ENCODE data around the gene SLX4IP. TPM values are rescaled to one million over a fixed set of nuclear protein-coding genes. Genes with fewer than 3 reads are reported as not detected.
"Not testable (repeated sequence)": the region's sequence is repeated elsewhere in the genome, so short reads cannot be mapped to it uniquely, and the experiment has no call there.

The SLX4IP gene
- total and polyA plus RNA-seq, 10 donors: 2.8 to 9.0 (median 5.1) TPM

DNA sequence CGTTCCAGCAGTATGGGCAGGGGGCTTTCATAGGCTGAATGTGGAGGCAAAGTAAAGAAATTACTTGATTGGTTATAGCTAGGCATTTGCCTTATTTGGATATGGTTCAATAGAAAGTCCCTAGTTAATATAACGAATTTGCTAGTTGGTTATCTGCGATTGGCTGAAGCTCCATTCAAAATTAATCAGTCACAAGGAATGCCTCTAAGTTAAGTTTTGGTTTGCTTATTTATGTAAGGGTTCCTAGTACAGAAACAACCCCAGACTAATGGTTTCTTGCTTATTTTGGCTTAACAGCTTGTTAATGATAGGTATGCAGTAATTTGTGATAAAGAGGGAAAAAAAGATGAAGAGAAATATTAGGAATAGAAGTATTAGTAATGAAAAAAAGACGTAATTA, 151.2 kb downstream of the SLX4IP start:
- DNase-seq: no peak
- intact Hi-C loops (cut with DNase I; ENCODE audit: low total_unique reads): no loop called here
- Histone ChIP-seq H3K4me1 (peaks cover 0 to 2% (median 0%) of the 10 kb centered on the region in 6 donors), H3K9me3 (no peaks in the 10 kb centered on the region), H3K4me3 (no peak overlapping the region), H3K27me3 (replicated peaks in 1 of 7) (no peaks in the 10 kb centered on the region), H3K36me3 (no peaks in the 10 kb centered on the region), H3K27ac (no peak overlapping the region)
- TF ChIP-seq POLR2AphosphoS5 (IDR thresholded peaks at IDR 0.05): no peak
- 93 to 97% (median 97%) methylated on average over 4 of the region's 4 CpGs for WGBS, 5 donors

- H3K9me3 ChIP-seq; DNase-seq; H3K4me3 ChIP-seq; H3K27me3 ChIP-seq (replicated peaks in 1 of 7); intact Hi-C loops (cut with DNase I; ENCODE audit: low total_unique reads); H3K27ac ChIP-seq; H3K36me3 ChIP-seq; H3K4me1 ChIP-seq: not testable (repeated sequence)
- 92 to 99% (median 96%) methylated on average over 10 of the region's 10 CpGs for WGBS, 5 donors
Measured at GRCh38 chr20:10590446-10590845, 155.3 kb downstream of the SLX4IP start.

DNA sequence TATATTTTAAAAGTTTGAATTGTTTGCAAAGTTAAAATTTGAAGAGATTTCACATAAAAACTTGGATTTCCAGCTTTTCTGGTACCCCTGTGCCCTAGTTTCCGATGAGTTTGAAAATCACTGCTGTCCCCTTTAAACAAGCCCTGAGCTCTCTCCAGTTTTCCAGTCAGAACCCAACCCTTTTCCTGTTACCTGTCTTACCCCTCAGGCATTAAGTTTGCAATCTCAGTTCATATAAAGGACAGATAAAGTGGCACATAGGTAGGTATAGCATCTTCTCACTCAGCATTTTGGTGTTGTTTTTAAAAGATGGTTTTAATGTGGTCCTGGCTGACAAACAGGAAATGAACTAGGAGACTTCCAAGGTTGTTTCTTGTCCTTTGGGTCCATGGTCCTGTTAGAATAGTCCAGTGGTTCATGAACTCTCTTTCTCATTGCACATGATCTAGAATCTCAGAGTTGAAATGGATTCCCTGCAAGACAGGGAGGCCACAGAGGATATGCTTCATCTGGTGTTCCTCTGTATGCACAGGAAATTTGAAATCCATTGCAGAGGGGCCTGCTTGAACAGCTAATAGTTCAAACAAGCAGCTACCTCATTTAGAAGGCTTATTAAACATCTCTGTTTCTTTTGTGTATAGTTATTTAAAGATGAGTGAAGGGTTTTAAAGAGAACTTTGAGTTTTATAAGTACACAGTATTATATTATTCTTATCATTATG, 156.0 kb downstream of the SLX4IP start:
- Histone ChIP-seq H3K27me3 (replicated peaks in 1 of 7) (no peaks in the 10 kb centered on the region), H3K27ac (no peak overlapping the region), H3K9me3 (no peaks in the 10 kb centered on the region), H3K4me1 (peaks cover 0 to 3% (median 0%) of the 10 kb centered on the region in 6 donors), H3K36me3 (no peaks in the 10 kb centered on the region), H3K4me3 (no peak overlapping the region)
- WGBS, 5 donors: 87 to 100% (median 95%) methylated on average over 1 of the region's 1 CpG
- TF ChIP-seq POLR2AphosphoS5 (IDR thresholded peaks at IDR 0.05) (no peak), POLR2A (IDR thresholded peaks at IDR 0.05) (no peak)
- DNase-seq: no peak
- intact Hi-C loops (cut with DNase I; ENCODE audit: low total_unique reads): no loop called here

DNA sequence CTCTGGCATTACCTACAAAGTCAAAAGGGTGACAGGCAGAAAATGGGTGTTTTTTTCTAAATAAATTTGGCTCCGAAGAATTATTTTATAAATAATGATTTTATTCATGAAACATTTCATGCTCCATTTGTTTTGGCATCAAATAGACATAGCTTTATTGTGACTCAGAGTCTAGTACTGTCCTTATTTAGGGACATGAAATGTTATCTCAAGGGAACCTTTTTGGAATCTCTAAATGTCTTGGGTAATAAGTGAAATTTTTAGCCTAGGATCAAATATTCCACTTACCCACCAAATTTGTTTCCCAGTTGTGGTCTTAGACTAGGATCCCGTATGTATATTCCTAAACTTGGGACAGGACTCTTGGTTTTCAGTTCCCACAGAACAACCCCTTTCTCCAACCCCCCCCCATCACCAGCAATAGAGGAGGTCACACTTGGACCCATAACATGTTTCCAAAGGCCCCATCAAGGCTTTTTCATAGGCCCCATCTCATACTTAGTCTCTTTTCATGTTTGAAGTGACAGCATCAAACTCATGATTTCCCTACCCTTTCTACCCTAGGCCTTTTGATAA, 156.9 kb downstream of the SLX4IP start:
- DNase-seq: no peak
- Histone ChIP-seq H3K27ac (peak overlapping the region in 1 of 8 donors; percentile 10), H3K36me3 (peaks cover 0 to 2% (median 0%) of the 10 kb centered on the region in 6 donors), H3K4me3 (no peak overlapping the region), H3K9me3 (no peaks in the 10 kb centered on the region), H3K27me3 (replicated peaks in 1 of 7) (no peaks in the 10 kb centered on the region), H3K4me1 (peaks cover 0 to 3% (median 0%) of the 10 kb centered on the region in 6 donors)
- intact Hi-C loops (cut with DNase I; ENCODE audit: low total_unique reads): no loop called here
- no peak for TF ChIP-seq POLR2AphosphoS5 (IDR thresholded peaks at IDR 0.05)
- no peak for TF ChIP-seq POLR2A (IDR thresholded peaks at IDR 0.05)
- TF ChIP-seq, protein P1, sequence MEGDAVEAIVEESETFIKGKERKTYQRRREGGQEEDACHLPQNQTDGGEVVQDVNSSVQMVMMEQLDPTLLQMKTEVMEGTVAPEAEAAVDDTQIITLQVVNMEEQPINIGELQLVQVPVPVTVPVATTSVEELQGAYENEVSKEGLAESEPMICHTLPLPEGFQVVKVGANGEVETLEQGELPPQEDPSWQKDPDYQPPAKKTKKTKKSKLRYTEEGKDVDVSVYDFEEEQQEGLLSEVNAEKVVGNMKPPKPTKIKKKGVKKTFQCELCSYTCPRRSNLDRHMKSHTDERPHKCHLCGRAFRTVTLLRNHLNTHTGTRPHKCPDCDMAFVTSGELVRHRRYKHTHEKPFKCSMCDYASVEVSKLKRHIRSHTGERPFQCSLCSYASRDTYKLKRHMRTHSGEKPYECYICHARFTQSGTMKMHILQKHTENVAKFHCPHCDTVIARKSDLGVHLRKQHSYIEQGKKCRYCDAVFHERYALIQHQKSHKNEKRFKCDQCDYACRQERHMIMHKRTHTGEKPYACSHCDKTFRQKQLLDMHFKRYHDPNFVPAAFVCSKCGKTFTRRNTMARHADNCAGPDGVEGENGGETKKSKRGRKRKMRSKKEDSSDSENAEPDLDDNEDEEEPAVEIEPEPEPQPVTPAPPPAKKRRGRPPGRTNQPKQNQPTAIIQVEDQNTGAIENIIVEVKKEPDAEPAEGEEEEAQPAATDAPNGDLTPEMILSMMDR (IDR thresholded peaks at IDR 0.05 in 8 of 11, conservative IDR thresholded peaks at IDR 0.05 in 3 of 11): no peak
- 84 to 96% (median 89%) methylated on average over 2 of the region's 2 CpGs for WGBS, 5 donors

DNA sequence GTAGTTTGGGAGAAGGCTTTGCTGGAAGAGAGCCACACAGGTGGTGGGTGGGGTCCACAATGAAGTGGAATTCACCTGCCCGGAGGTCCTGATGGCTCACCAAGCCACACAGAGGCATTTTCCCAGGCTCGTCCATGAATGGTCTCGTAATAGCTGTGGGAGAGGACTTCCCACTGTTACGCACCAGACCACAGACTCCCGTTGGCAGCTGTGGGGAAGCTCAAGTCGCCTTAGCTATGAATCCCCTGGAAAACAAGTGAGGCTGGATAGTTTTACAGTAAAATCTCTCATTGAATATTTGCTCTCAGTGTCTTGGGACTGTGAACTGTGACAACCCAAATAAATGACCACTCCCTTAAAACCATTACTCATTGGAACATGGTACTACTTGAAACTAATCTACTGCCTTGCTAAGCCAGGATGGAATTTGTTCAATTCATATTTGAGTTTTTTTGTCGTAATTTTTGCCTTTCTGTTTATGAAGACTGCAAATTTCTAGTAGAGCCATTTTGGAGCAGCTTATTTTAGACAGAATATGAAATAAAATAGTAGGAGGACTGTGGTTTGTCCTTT, 159.3 kb downstream of the SLX4IP start:
- TF ChIP-seq POLR2A (IDR thresholded peaks at IDR 0.05) (no peak), POLR2AphosphoS5 (IDR thresholded peaks at IDR 0.05) (no peak)
- TF ChIP-seq, protein P1 (IDR thresholded peaks at IDR 0.05 in 8 of 11, conservative IDR thresholded peaks at IDR 0.05 in 3 of 11): no peak
- peaks cover 0 to 24% (median 0%) of the 10 kb centered on the region in 6 donors for H3K36me3 ChIP-seq
- H3K9me3 ChIP-seq: no peaks in the 10 kb centered on the region
- DNase-seq: no peak
- H3K4me3 ChIP-seq: no peak overlapping the region
- intact Hi-C loops (cut with DNase I; ENCODE audit: low total_unique reads): no loop called here
- no peak overlapping the region for H3K27ac ChIP-seq
- H3K4me1 ChIP-seq: peaks cover 0 to 3% (median 0%) of the 10 kb centered on the region in 6 donors
- no peaks in the 10 kb centered on the region for H3K27me3 ChIP-seq (replicated peaks in 1 of 7)
- WGBS, 5 donors: 83 to 99% (median 93%) methylated on average over 7 of the region's 7 CpGs
